HG03066 (cell line): ENCODE data around the gene RSRC2.

Source experiments
- ATAC-seq: cut with Tn5 transposase; IDR thresholded peaks from one replicate; pipeline ENCODE4 v1.9.1; 2021; ENCODE audit warnings: low read depth; ENCODE audit not compliant: unreplicated experiment

The RSRC2 gene

GRCh38 chr12:122454739-122455138 is 72.0 kb downstream of the RSRC2 start:
- no peak for ATAC-seq

DNA sequence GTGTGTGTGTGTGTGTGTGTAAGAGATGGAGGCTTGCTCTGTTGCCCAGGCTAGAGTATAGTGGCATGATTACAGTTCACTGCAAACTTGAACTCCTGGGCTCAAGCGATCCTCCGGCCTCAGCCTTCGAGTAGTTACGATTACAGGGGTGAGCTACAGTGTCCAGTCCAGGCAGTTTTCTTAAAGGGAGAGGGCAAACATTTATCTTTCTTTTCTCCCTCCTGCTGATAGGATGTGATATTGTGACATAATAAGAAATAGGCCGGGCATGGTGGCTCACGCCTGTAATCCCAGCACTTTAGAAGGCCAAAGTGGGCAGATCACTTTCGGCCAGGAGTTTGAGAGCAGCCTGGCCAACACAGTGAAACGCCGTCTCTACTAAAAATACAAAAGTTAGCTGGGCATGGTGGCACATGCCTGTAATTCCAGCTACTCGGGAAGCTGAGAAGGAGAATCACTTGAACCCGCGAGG is 72.5 kb downstream of the RSRC2 start:
- no peak for ATAC-seq
